Nephron progenitor cell (in vitro differentiated cells): ENCODE results near the gene MAPK8.

Experiments used
- DNase-seq: peaks from one replicate; pipeline ENCODE4 v3.0.0; 2021
- H3K27ac Mint-ChIP-seq: 2 replicates; pipeline ENCODE4 v1.8.0; 2021; ENCODE audit warnings: mild to moderate bottlenecking, moderate library complexity, mixed read lengths
- H3K27me3 Mint-ChIP-seq: 2 replicates; pipeline ENCODE4 v1.8.0; 2021; ENCODE audit warnings: mild to moderate bottlenecking, low read depth, mixed read lengths; ENCODE audit not compliant: poor library complexity
- H3K36me3 Mint-ChIP-seq: 2 replicates; pipeline ENCODE4 v1.8.0; 2021; ENCODE audit warnings: low read depth, mixed read lengths
- H3K4me1 Mint-ChIP-seq: 2 replicates; pipeline ENCODE4 v1.8.0; 2021; ENCODE audit warnings: mixed read lengths
- H3K4me3 Mint-ChIP-seq: 2 replicates; pipeline ENCODE4 v1.8.0; 2021; ENCODE audit warnings: mild to moderate bottlenecking, moderate library complexity, mixed read lengths
- H3K9me3 Mint-ChIP-seq: 2 replicates; pipeline ENCODE4 v1.8.0; 2021; ENCODE audit warnings: mild to moderate bottlenecking, moderate library complexity, mixed read lengths
- CTCF ChIP-seq: fragments of 200-600 bp; sonication (generic); IDR thresholded peaks from 2 replicates; pipeline ENCODE4 v1.5.0; 2021; ENCODE audit warnings: antibody characterized with exemption

MAPK8 gene

DNA sequence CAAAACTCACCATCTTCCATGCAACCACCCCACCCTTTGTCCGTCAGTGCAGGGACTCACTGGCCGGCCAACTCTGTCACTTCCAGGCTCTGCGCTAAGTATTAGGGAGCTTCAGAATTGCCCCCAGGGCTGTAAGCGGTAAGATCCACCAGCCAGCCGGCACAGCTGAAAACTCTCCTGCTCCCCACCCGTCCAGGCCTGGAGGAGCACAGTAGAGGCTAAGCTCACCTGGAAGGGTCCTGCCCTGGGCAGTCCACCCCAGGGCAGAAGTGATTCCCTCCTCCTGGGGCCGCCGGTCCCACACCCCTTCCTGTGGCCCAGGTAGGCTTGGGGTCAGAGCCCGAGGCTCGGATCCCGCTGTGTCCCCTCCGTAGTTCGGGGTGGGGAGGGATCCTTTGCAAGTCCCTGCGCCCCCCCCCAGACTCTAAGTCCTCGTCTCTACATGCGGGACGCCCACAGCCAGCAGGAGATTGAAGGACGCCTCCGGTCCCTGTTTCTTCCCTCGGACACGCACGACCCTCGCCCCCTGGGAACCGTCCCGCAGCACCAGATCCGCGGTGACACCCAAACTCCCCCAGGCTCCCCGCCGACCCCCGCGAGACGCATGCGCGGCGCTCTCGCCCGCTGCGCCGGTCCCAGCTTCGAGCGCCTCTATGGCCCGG is 159.5 kb downstream of the MAPK8 start:
- no peak for TF ChIP-seq CTCF
- Mint-ChIP-seq H3K27me3 (peaks cover 7% of the 10 kb centered on the region), H3K27ac (no peak overlapping the region), H3K4me3 (no peak overlapping the region), H3K36me3 (no peaks in the 10 kb centered on the region), H3K4me1 (peaks cover 65% of the 10 kb centered on the region), H3K9me3 (no peaks in the 10 kb centered on the region)
- DNase-seq: no peak

GRCh38 chr10:48466611-48467240 is 160.2 kb downstream of the MAPK8 start:
- Mint-ChIP-seq H3K9me3 (peaks cover 5% of the 10 kb centered on the region), H3K27ac (no peak overlapping the region), H3K27me3 (peaks cover 7% of the 10 kb centered on the region), H3K4me3 (no peak overlapping the region), H3K36me3 (no peaks in the 10 kb centered on the region), H3K4me1 (peaks cover 71% of the 10 kb centered on the region)
- DNase-seq: no peak
- no peak for TF ChIP-seq CTCF

DNA sequence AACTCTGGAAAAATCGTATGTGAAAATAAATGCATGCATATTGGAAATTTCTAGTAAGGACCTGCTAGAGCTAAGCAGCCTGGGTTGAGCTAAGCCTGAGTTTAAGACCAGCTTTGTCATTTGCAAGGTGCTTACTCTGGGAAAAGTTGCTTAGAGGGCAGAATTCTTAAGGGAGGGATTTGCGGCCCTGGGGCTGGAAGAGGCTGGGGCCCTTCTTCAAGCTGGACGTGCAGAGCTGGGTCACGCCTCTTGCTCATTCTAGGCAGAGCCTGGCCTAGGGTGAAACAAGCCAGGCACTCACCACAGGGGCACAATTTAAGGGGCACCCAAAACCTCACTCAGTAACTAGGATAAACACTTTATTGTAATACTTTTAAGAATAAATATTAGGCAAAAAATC is 161.2 kb downstream of the MAPK8 start:
- Mint-ChIP-seq H3K4me3 (no peak overlapping the region), H3K27ac (no peak overlapping the region), H3K27me3 (peaks cover 7% of the 10 kb centered on the region), H3K4me1 (peaks cover 72% of the 10 kb centered on the region), H3K9me3 (peaks cover 5% of the 10 kb centered on the region), H3K36me3 (no peaks in the 10 kb centered on the region)
- no peak for TF ChIP-seq CTCF
- no peak for DNase-seq

GRCh38 chr10:48468130-48468790 is 161.8 kb downstream of the MAPK8 start:
- DNase-seq: no peak

GRCh38 chr10:48468866-48469511 is 162.5 kb downstream of the MAPK8 start:
- peaks cover 5% of the 10 kb centered on the region for H3K9me3 Mint-ChIP-seq
- peaks cover 4% of the 10 kb centered on the region for H3K27me3 Mint-ChIP-seq
- no peaks in the 10 kb centered on the region for H3K36me3 Mint-ChIP-seq
- H3K4me1 Mint-ChIP-seq: peaks cover 60% of the 10 kb centered on the region
- H3K4me3 Mint-ChIP-seq: no peak overlapping the region
- TF ChIP-seq CTCF: no peak
- peak overlapping the region; percentile 72 for H3K27ac Mint-ChIP-seq
- no peak for DNase-seq

More at GRCh38 chr10:48468130-48468790, 161.8 kb downstream of the MAPK8 start:
- peak overlapping the region; percentile 65 for H3K27ac Mint-ChIP-seq
- no peaks in the 10 kb centered on the region for H3K36me3 Mint-ChIP-seq
- peaks cover 68% of the 10 kb centered on the region for H3K4me1 Mint-ChIP-seq
- H3K4me3 Mint-ChIP-seq: no peak overlapping the region
- H3K9me3 Mint-ChIP-seq: peaks cover 5% of the 10 kb centered on the region
- no peak for TF ChIP-seq CTCF
- H3K27me3 Mint-ChIP-seq: peaks cover 7% of the 10 kb centered on the region
